Gastroesophageal sphincter (tissue), 4 donors: ENCODE results near the gene ERP29. TPM values are rescaled to one million over a fixed set of nuclear protein-coding genes. Genes with fewer than 3 reads are reported as not detected.
A peak's percentile ranks its signal among the peaks of the same experiment; 100 is the strongest.
"Not testable (repeated sequence)": the region's sequence is repeated elsewhere in the genome, so short reads cannot be mapped to it uniquely, and the experiment has no call there.

ENCODE experiments used
- ATAC-seq: fragments of 150-250 bp; one replicate; pipeline ENCODE4 v1.9.1; 2016; ENCODE audit warnings: mild to moderate bottlenecking, moderate library complexity
- H3K27ac ChIP-seq, 4 donors: fragments of 200-600 bp; sonication (generic) in 3 of 4; 1 replicate in 3 of 4; 2 replicates in 1 of 4; pipeline ENCODE4 v1.5.1; 2016 to 2019
- H3K27me3 ChIP-seq: fragments of 200-600 bp; sonication (generic); one replicate; pipeline ENCODE4 v1.5.1; 2019
- H3K36me3 ChIP-seq, 2 donors: fragments of 200-600 bp; sonication (generic); one replicate each; pipeline ENCODE4 v1.5.1; 2019; ENCODE audit warnings: control low read depth in 1 of 2
- H3K4me1 ChIP-seq, 3 donors: fragments of 200-600 bp; sonication (generic); 1 replicate in 2 of 3; 2 replicates in 1 of 3; pipeline ENCODE4 v1.5.1; 2016 to 2019; ENCODE audit warnings: control low read depth in 2 of 3
- H3K4me3 ChIP-seq, 2 donors: fragments of 200-600 bp; sonication (generic); one replicate each; pipeline ENCODE4 v1.5.1; 2019; ENCODE audit warnings: mild to moderate bottlenecking in 1 of 2, moderate library complexity in 1 of 2
- H3K9me3 ChIP-seq, 3 donors: fragments of 200-600 bp; sonication (generic); one replicate each; pipeline ENCODE4 v1.5.1; 2017 to 2019; ENCODE audit warnings: control low read depth in 2 of 3
- CTCF ChIP-seq, 4 experiments: fragments of 200-600 bp in 2 of 4; fragments of 450-650 bp in 2 of 4; sonication (generic) in 1 of 4; IDR thresholded peaks; one replicate each; pipeline ENCODE4 v1.5.1; 2017 to 2019; ENCODE audit warnings: antibody characterized with exemption in 4 of 4, mild to moderate bottlenecking in 2 of 4, moderate library complexity in 2 of 4
- EP300 ChIP-seq: sonication (generic); formaldehyde crosslinking; IDR thresholded peaks from one replicate; pipeline ENCODE4 v1.6.1; 2017; ENCODE audit warnings: antibody characterized with exemption, mild to moderate bottlenecking
- POLR2A ChIP-seq, 2 donors: fragments of 450-650 bp; IDR thresholded peaks; one replicate each; pipeline ENCODE4 v1.6.1; 2017; ENCODE audit warnings: antibody characterized with exemption in 2 of 2, mild to moderate bottlenecking in 2 of 2, moderate library complexity in 1 of 2
- POLR2AphosphoS5 ChIP-seq: sonication (generic); formaldehyde crosslinking; IDR thresholded peaks from one replicate; pipeline ENCODE4 v1.6.1; 2017; ENCODE audit warnings: antibody characterized with exemption
- WGBS, 2 donors: methylation state at CpG; one replicate each; pipeline ENCODE4 v1.1.5; 2018; ENCODE audit warnings: low coverage in 1 of 2; 5-methylcytosine and 5-hydroxymethylcytosine counted together
- total RNA-seq, 4 donors: library from RNA; depleted of rRNA; stranded (reverse); fragments of >200 nt; gene quantifications; one replicate each; pipeline ENCODE4 v1.1.0, GENCODE V29; 2016

The ERP29 gene
- total RNA-seq, 4 donors from 2014 or later: 37.1 to 147 (median 38.1) TPM

DNA sequence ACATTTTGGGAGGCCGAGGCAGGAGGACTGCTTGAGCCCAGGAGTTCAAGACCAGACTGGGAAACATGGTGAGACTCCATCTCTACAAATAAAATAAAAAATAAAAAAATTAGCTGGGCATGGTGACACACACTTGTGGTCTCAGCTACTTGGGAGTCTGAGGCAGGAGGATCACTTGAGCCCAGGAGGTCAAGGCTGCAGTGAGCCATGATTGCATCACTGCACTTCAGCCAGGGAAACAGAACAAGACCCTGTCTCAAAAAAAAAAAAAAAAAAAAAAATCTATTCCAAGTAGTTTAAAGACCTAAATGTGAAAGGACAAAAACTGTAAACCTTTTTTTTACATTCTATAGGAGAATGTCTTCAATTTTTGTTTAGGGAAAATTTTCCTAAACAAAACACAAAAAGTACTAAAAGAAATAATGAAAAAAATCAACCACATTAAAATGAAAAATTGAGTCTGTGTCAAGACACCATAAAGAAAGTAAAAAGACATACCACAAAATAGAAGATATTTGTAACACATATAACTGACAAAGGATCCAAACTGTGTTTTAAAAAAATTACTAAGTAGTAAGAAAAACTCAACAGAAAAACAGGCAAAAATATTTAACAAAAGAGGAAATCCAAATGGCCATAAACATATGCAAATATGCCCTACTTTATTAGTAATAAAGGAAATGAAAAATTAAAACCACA lies 17.3 kb upstream of the ERP29 start:
- TF ChIP-seq EP300: no peak
- TF ChIP-seq POLR2AphosphoS5: no peak
- TF ChIP-seq CTCF (IDR thresholded peaks at IDR 0.05): no peak
- TF ChIP-seq POLR2A (IDR thresholded peaks at IDR 0.05): no peak
- no CpG with 5 or more reads among the region's 1 CpG for WGBS, 2 donors
- no peaks in the 10 kb centered on the region for H3K27me3 ChIP-seq
- H3K27ac ChIP-seq: no peak overlapping the region
- peaks cover 0 to 10% of the 10 kb centered on the region in 2 donors for H3K36me3 ChIP-seq
- H3K9me3 ChIP-seq: no peaks in the 10 kb centered on the region
- H3K4me1 ChIP-seq: no peaks in the 10 kb centered on the region
- ATAC-seq: no peak
- no peak overlapping the region for H3K4me3 ChIP-seq

GRCh38 chr12:111997300-111997699 lies 15.9 kb upstream of the ERP29 start:
- Histone ChIP-seq H3K4me1 (peaks cover 0 to 9% (median 0%) of the 10 kb centered on the region in 3 donors), H3K4me3 (no peak overlapping the region), H3K9me3 (no peaks in the 10 kb centered on the region), H3K27me3 (no peaks in the 10 kb centered on the region), H3K36me3 (peaks cover 0 to 16% of the 10 kb centered on the region in 2 donors), H3K27ac (no peak overlapping the region)
- WGBS, 2 donors: 92% methylated on average over 2 of the region's 2 CpGs; no CpG with 5 or more reads in 1 of the 2 donors
- TF ChIP-seq EP300 (no peak), POLR2A (IDR thresholded peaks at IDR 0.05) (no peak), POLR2AphosphoS5 (no peak), CTCF (IDR thresholded peaks at IDR 0.05) (no peak)
- no peak for ATAC-seq

- Histone ChIP-seq H3K9me3 (no peaks in the 10 kb centered on the region), H3K4me3 (no peak overlapping the region), H3K4me1 (peaks cover 0 to 9% (median 0%) of the 10 kb centered on the region in 3 donors), H3K27me3 (no peaks in the 10 kb centered on the region), H3K27ac (no peak overlapping the region), H3K36me3 (peaks cover 0 to 16% of the 10 kb centered on the region in 2 donors)
- no peak for ATAC-seq
- WGBS, 2 donors: 83 to 86% methylated on average over 4 of the region's 4 CpGs
- TF ChIP-seq CTCF (IDR thresholded peaks at IDR 0.05) (no peak), POLR2AphosphoS5 (no peak), EP300 (no peak), POLR2A (IDR thresholded peaks at IDR 0.05) (no peak)
These were observed 15.2 kb upstream of the ERP29 start for GRCh38 chr12:111998015-111998414.

DNA sequence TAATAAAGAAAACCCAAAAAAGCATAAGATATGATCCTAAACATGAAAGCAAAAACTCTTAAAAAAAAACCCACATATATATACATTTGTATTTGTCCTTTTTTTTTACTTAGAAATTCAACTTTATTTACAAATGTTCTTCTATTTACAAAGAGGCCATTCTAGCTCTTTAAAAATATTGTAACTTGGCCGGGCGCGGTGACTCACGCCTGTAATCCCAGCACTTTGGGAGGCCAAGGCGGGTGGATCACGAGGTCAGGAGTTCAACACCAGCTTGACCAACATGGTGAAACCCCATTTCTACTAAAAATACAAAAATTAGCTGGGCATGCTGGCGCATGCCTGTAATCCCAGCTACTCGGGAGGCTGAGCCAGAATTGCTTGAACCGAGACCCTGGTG lies 14.1 kb upstream of the ERP29 start:
- H3K27ac ChIP-seq, ATAC-seq, H3K4me1 ChIP-seq, H3K27me3 ChIP-seq, H3K4me3 ChIP-seq, H3K9me3 ChIP-seq: not testable (repeated sequence)
- WGBS, 2 donors: 90 to 98% methylated on average over 7 to 8 of the region's 9 CpGs
- H3K36me3 ChIP-seq: peaks cover 0 to 12% of the 10 kb centered on the region in 2 donors

GRCh38 chr12:112000820-112001219 lies 12.4 kb upstream of the ERP29 start:
- Histone ChIP-seq H3K27ac (peak overlapping the region in 1 of 4 donors; percentile 3), H3K9me3 (no peaks in the 10 kb centered on the region), H3K4me1 (peaks cover 0 to 17% (median 0%) of the 10 kb centered on the region in 3 donors), H3K27me3 (no peaks in the 10 kb centered on the region), H3K4me3 (no peak overlapping the region), H3K36me3 (peaks cover 0 to 12% of the 10 kb centered on the region in 2 donors)
- TF ChIP-seq POLR2AphosphoS5: no peak
- WGBS, 2 donors: 90 to 92% methylated on average over 8 of the region's 8 CpGs
- ATAC-seq: no peak

DNA sequence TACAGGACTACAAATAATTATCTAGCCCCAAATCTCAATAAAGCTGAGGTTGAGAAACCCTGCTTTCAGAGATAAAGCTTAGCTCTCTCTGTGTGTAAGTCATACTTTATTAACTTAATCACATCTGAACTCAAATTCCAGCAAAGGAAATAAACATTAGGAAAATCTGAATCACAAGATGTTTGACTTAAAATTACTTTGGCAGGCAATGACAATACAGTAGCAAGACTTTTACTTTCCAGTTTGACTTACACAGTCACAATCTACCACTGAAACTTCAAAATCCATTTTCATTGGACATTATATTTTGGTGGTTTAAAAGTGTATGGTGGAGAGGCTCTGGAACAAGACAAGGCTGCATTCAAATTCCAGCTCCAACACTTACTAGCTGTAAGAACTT lies 11.7 kb upstream of the ERP29 start:
- Histone ChIP-seq H3K9me3 (no peaks in the 10 kb centered on the region), H3K4me1 (peaks cover 0 to 23% (median 0%) of the 10 kb centered on the region in 3 donors), H3K27me3 (no peaks in the 10 kb centered on the region), H3K36me3 (peaks cover 0 to 12% of the 10 kb centered on the region in 2 donors), H3K27ac (peak overlapping the region in 1 of 4 donors; percentile 3), H3K4me3 (no peak overlapping the region)
- no peak for ATAC-seq
- TF ChIP-seq POLR2A (IDR thresholded peaks at IDR 0.05) (no peak), CTCF (IDR thresholded peaks at IDR 0.05) (no peak), POLR2AphosphoS5 (no peak), EP300 (no peak)
